DOHH2 (cell line): ENCODE measurements around the gene NPAS3.

Source experiments
- H3F3A ChIP-seq: fragments of 200-600 bp; sonication (generic), shearing (Covaris generic); 2 replicates; pipeline ENCODE4 v1.6.0; 2016; ENCODE audit warnings: antibody characterized with exemption, mild to moderate bottlenecking; ENCODE audit not compliant: control insufficient read depth, insufficient read depth
- H3K27ac ChIP-seq: fragments of 200-600 bp; sonication (generic); 2 replicates; pipeline ENCODE4 v1.5.1; 2014; ENCODE audit warnings: low read depth, mild to moderate bottlenecking, low read length, moderate library complexity
- H3K27me3 ChIP-seq: fragments of 200-600 bp; sonication (generic); 2 replicates; pipeline ENCODE4 v1.6.1; 2014; ENCODE audit warnings: mild to moderate bottlenecking, low read length, mixed read lengths; ENCODE audit not compliant: control insufficient read depth
- H3K36me3 ChIP-seq: fragments of 200-600 bp; sonication (generic); 2 replicates; pipeline ENCODE4 v1.6.1; 2014; ENCODE audit warnings: mild to moderate bottlenecking, low read length, moderate library complexity, mixed read lengths; ENCODE audit not compliant: control insufficient read depth
- H3K4me1 ChIP-seq: fragments of 200-600 bp; sonication (generic); 2 replicates; pipeline ENCODE4 v1.6.1; 2014; ENCODE audit warnings: mild to moderate bottlenecking, low read length, mixed read lengths; ENCODE audit not compliant: control insufficient read depth
- H3K4me2 ChIP-seq: fragments of 200-600 bp; sonication (generic); 2 replicates; pipeline ENCODE4 v1.6.0; 2014; ENCODE audit warnings: mild to moderate bottlenecking, low read length, moderate library complexity
- H3K4me3 ChIP-seq: fragments of 200-600 bp; sonication (generic); 2 replicates; pipeline ENCODE4 v1.5.1; 2014; ENCODE audit warnings: mild to moderate bottlenecking, low read length, mixed read lengths
- H3K79me2 ChIP-seq: fragments of 200-600 bp; sonication (generic); 2 replicates; pipeline ENCODE4 v1.6.1; 2014; ENCODE audit warnings: mild to moderate bottlenecking, low read length, mixed read lengths; ENCODE audit not compliant: control insufficient read depth
- H3K9me2 ChIP-seq: fragments of 200-600 bp; sonication (generic); replicated peaks from 2 replicates; pipeline ENCODE4 v1.6.1; 2014; ENCODE audit warnings: mild to moderate bottlenecking, low read length, mixed read lengths; ENCODE audit not compliant: control insufficient read depth
- H3K9me3 ChIP-seq: fragments of 200-600 bp; sonication (generic); 2 replicates; pipeline ENCODE4 v1.6.1; 2014; ENCODE audit warnings: antibody characterized with exemption, low read length, mixed read lengths; ENCODE audit not compliant: control insufficient read depth, insufficient read depth
- H4K20me1 ChIP-seq: fragments of 200-600 bp; sonication (generic); 2 replicates; pipeline ENCODE4 v1.6.0; 2014; ENCODE audit warnings: low read depth, mild to moderate bottlenecking, antibody characterized with exemption, low read length, moderate library complexity; ENCODE audit not compliant: control insufficient read depth, insufficient read depth
- CTCF ChIP-seq: fragments of 200-600 bp; sonication (generic); IDR thresholded peaks from one replicate; pipeline ENCODE4 v1.5.1; 2014; ENCODE audit warnings: antibody characterized with exemption, mild to moderate bottlenecking, low read depth, low read length; ENCODE audit not compliant: poor library complexity, severe bottlenecking
- EZH2phosphoT487 ChIP-seq: fragments of 200-600 bp; sonication (generic); IDR thresholded peaks from 2 replicates; pipeline ENCODE4 v1.6.1; 2017; ENCODE audit warnings: borderline replicate concordance, mild to moderate bottlenecking, antibody characterized with exemption, low read length, moderate library complexity, mixed read lengths

NPAS3 gene

DNA sequence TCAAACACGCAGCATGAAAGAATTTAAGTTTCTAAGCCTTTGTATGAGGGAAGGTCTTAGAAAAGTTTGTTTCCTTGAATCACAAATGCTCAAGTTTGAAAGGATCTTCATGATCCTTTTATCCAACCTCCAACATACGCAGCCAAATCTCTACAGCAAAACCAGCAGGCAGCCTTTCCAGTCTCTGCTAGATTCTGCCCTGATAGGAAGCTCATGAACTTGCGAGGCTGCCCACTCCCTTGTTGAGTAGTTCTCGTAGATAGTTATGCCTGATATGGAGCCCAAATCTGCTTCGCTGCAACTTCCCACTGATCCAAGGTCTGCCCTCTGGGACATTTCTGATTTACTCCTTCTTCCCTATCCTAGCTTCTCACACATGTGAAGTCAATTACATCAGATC, 739.3 kb downstream of the NPAS3 start:
- Histone ChIP-seq H3K4me1 (no peaks in the 10 kb centered on the region), H3K27ac (no peak overlapping the region), H3K9me3 (no peaks in the 10 kb centered on the region), H3K27me3 (no peaks in the 10 kb centered on the region), H3K79me2 (no peaks in the 10 kb centered on the region), H3K4me2 (no peak overlapping the region), H3F3A (no peaks in the 10 kb centered on the region), H3K9me2 (no peaks in the 10 kb centered on the region), H3K4me3 (no peak overlapping the region), H4K20me1 (no peaks in the 10 kb centered on the region), H3K36me3 (no peaks in the 10 kb centered on the region)
- TF ChIP-seq EZH2phosphoT487 (no peak), CTCF (no peak)

DNA sequence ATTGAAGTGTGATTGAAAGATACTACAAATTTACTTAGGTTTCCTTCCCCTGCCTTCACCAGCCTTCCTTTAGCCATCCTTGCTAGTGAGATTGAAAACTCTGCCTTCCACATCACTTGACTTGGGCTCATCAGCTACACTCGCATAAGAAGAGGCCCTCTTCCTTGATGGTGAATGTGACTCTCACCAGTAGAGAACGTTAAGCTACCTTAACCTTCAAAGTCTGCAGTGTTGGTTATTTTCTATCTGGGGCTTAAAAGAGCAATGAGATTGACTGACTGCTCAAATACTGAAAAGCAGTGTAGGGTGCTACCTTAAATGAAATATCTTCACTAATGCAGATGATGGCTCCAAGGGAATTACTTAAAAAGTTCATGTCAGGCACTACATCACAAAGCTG, 740.3 kb downstream of the NPAS3 start:
- no peaks in the 10 kb centered on the region for H3K36me3 ChIP-seq
- H3K79me2 ChIP-seq: no peaks in the 10 kb centered on the region
- H3F3A ChIP-seq: no peaks in the 10 kb centered on the region
- no peaks in the 10 kb centered on the region for H3K4me1 ChIP-seq
- no peaks in the 10 kb centered on the region for H4K20me1 ChIP-seq
- no peak overlapping the region for H3K4me3 ChIP-seq
- no peaks in the 10 kb centered on the region for H3K27me3 ChIP-seq
- TF ChIP-seq CTCF (no peak), EZH2phosphoT487 (no peak)
- H3K9me3 ChIP-seq: no peaks in the 10 kb centered on the region
- H3K4me2 ChIP-seq: no peak overlapping the region
- H3K27ac ChIP-seq: no peak overlapping the region
- no peaks in the 10 kb centered on the region for H3K9me2 ChIP-seq

GRCh38 chr14:33679461-33680225, 741.0 kb downstream of the NPAS3 start:
- no peak overlapping the region for H3K4me2 ChIP-seq
- H3K79me2 ChIP-seq: no peaks in the 10 kb centered on the region
- no peak overlapping the region for H3K4me3 ChIP-seq
- no peaks in the 10 kb centered on the region for H3K9me3 ChIP-seq
- H3K27me3 ChIP-seq: no peaks in the 10 kb centered on the region
- H3K9me2 ChIP-seq: no peaks in the 10 kb centered on the region
- TF ChIP-seq CTCF: no peak
- no peak for TF ChIP-seq EZH2phosphoT487
- no peaks in the 10 kb centered on the region for H4K20me1 ChIP-seq
- no peaks in the 10 kb centered on the region for H3K36me3 ChIP-seq
- no peaks in the 10 kb centered on the region for H3K4me1 ChIP-seq
- no peaks in the 10 kb centered on the region for H3F3A ChIP-seq
- no peak overlapping the region for H3K27ac ChIP-seq
